GM18858 (cell line): ENCODE data around the gene WDR43.
"Not testable (repeated sequence)": the region's sequence is repeated elsewhere in the genome, so short reads cannot be mapped to it uniquely, and the experiment has no call there.

Experiments used
- ATAC-seq: cut with Tn5 transposase; IDR thresholded peaks from one replicate; pipeline ENCODE4 v1.9.1; 2021; ENCODE audit not compliant: unreplicated experiment

The WDR43 gene

DNA sequence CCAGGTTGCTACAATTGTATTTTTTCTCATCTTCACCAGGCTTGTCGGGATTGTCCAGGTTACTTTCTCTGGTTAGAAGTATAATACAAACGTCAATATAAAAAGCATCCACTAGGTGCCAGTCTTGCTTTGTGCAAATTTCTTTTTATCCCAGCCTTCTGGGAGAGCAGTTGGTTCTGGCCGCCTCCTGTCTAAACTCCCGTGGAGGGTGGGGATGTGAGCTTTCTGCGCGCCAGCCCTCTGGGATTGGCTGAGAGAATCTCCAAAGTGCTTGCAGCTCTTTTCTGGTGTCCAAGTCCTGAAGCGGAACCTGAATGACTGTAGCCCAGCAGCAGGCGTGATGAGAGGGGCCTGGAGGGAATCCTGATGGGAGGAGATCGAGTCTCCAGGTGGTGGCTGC lies 64.2 kb downstream of the WDR43 start:
- ATAC-seq, result no peak

DNA sequence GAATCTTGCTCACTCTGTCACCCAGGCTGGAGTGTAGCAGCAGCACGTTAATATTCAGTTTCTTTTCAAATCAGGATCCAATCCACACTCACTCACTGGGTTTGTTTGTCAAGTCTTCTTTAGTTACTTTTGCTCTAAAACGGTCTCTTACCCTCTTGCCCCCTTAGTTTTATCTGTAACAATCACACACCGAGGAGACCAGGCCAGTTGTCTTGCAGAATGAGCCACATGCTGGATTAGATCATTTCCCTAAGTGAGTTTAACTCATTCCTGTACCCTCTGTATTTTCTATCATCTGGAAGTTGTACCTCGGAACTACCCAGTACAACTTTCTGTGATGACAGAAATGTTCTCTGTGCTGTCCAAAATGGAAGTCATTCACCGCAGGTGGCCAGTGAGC lies 65.9 kb downstream of the WDR43 start:
- no peak for ATAC-seq

DNA sequence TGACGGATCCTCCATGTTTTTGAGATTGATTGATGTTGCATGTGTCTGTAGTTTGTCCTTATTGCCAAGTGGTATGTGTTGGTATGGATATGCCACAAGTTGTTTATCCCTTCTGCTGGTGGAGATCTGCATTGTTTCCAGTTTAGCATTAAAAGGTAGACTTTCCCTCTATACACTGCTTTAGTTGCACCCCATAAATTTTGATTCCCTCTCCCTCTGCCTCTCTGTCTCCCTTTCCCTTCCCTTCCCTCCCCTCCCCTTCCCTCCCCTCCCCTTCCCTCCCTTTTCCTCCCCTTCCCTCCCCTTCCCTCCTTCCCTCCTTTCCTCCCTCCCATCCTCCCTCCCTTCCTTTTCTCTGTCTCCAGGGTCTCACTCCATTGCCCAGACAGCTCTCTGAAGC lies 68.0 kb downstream of the WDR43 start:
- ATAC-seq, result no peak

DNA sequence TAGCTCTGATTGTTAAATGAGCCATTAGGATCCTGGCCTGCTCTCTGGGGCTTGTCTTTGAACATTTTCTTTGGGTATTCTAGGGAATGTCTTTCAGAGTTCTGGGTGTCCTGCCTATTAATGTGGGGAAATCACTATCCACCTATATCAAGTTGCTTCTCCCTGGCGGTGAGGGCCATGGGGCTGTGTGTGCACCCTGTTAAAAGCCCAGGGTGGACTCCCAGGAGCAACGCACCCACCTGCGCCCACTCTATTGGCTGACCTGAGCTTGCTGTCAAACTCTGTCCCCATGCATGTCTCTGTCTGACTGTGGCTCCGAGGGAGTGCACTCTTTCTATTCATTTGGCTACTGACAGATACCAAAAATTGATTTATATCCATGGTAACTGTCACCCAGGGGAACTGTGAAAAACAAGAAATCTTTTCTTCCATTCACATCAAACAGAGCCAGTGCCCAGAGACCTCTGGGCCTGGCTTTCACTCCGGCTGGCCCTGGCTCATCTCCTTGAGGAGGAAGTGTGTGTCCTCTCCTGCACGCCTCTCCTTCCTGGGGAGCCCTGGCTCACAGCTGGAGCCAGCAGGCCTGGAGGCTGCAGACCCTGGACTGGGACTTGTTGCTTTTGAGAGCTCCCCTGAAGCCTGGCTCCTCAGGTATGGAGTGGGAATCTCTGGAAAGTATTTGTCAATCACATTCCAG lies 76.1 kb downstream of the WDR43 start:
- no peak for ATAC-seq

DNA sequence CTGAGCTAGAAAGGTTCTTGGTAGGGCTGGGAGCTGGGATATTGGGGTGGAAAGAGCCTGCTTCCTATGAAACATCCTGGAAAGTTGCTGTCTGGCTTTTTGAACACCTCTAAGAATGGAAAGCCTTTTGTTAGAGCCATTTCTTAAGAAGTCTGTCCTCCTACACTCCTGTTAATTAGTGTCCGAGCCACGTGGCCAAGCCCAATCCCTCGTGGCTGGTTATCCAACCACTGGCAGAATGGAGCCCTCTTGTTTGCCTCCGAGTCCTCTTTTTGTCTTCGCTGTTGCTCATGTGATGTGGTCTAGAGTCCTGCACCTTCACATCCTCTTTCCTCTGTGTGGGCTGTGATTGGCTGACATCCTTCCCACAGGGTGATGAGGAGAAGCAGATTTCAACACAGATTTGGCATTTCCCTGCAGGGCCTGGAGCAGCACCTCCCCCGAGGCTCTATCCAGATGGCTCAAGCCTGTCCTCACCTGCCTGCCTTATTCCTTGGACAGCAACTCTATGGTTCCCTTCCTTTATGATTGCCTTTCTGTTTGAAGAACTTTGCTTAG lies 78.4 kb downstream of the WDR43 start:
- ATAC-seq, result no peak

DNA sequence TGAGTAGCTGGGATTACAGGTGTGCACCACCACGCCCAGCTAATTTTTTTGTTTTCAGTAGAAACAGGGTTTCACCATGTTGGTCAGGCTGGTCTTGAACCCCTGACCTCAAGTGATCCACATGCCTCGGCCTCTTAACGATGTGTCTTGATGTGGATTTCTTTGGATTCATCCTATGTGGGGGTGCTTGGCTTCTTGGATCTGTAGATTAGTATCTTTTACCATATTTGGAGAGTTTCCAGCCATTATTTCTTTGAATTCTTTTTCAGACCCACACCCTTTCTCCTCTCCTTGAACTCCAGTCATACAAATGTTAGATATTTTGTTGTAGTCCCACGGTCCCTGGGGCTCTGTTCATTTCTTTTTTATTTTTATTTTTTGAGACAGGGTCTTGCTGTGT lies 79.8 kb downstream of the WDR43 start:
- no peak for ATAC-seq

DNA sequence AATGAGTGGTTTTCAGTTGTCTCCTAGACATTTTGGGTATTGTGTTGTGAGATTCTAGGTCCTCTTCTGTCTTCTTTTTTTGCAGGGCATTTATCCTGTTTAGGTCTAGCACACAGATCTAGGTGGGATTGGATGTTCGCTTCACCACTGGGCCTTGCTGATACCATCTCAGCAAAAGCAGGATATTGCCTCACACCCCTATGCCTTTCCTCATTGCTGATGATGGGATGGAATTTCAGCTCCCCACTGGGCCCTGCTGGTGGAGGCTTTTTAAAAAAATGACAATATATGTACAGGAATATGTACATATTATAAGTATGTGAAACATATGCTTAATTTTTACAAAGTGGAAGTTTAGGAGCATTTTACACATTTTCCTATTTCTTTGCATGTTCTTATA lies 81.2 kb downstream of the WDR43 start:
- no peak for ATAC-seq

DNA sequence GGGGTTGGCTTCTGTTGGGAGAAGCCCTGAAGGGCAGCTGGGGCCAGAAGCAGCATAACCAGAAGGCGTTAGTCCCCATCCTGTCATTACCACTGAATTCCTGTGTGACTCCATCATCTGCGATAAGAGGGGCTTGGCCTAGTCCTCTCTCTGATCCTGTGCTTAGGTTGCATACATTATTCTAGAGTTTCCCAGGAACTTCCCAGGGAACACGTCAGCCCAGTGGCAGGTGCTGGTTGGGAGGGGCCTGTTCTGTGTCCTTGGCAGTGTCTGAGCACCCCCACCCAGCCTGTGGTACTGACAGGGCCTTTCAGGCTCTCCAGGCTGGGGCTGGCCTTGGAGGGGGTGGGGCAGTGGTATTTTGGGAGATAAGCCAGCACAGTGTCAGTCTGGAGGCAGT lies 82.1 kb downstream of the WDR43 start:
- no peak for ATAC-seq

DNA sequence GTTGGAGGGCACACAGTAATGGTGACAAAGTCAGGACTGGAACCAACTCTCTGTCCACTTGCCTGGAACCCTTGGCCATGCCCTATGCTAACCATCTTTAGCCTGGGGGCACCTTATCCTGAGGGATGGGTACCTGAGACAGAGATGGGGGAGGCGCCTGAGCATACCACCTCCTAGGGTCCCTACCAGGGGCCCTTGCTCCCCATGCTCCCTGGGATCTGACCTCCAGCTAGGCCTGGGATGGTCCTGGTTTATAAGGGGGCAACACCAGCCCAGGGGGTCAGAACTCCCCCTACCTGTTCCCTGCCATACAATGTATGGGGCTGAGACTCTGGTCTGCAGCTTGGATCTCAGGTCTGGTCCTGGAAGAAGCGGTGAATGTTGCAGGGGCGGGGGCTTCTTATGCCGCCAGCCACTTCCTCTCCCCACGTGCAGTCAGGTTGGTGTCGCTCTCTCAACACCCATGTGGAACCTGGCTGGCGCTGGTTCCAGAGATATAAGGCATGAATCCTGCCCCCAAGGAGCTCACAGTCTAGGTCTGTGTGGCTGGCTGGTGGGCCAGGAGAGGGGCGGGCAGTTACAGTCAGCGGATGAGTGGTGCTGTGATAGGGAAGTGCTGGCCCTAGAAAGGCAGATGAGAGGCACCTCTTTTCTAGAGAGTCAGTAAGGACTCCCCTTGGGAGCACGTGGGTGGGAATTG lies 82.9 kb downstream of the WDR43 start:
- no peak for ATAC-seq

DNA sequence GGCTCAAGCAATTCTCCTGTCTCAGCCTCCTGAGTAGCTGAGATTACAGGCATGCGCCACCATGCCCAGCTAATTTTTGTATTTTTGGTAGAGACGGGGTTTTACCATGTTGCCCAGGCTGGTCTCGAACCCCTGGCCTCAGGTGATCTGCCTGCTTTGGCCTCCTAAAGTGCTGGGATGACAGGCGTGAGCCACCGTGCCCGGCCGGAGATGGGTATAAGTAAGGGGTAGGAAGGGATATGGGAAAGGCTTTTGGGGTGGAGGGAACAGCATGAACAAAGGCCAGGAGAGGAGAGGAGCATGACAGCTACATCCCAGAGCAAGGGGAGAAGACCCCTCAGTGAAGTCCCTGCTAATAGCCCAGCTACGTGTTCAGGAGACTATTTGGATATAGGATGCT lies 83.5 kb downstream of the WDR43 start:
- not testable (repeated sequence) for ATAC-seq

DNA sequence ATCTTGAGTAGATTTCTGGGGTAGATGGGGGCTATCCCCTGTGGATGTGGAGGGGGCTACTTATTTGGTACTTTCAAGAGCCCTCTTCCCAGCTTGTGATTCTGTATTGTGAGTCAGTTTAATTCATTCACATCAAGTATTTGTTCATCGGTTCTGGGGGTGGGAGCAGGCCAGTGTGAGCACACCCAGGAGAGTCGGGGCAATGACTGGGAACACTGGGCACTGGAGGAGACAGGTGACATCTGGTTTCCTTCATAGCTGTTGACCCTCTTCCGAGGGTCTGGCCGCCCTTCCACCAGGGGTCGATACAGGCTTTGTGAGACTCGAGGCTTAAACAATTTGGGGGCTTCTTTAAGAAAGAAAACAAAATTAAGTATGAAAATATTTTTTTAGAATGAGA lies 84.1 kb downstream of the WDR43 start:
- ATAC-seq, result no peak

DNA sequence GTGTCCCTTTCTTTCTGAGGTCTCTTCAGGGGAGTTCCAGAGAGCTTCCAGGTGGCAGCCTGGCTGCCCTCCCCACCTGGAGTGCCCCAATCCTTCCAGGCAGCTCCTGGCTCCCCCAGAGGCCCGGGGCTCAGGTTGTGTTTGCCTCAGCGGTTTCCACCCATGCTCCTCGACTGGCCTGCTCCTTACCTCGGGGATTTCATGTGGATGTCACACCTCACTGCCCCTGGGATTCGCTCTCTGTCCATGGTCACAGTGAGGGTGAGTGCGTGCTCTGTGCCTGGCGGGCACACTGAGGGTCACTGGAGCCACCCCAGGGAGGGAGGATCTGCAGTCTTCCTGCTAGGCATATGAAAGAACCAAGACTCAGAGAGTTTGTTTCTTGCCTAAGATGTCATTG lies 84.6 kb downstream of the WDR43 start:
- ATAC-seq, result no peak

DNA sequence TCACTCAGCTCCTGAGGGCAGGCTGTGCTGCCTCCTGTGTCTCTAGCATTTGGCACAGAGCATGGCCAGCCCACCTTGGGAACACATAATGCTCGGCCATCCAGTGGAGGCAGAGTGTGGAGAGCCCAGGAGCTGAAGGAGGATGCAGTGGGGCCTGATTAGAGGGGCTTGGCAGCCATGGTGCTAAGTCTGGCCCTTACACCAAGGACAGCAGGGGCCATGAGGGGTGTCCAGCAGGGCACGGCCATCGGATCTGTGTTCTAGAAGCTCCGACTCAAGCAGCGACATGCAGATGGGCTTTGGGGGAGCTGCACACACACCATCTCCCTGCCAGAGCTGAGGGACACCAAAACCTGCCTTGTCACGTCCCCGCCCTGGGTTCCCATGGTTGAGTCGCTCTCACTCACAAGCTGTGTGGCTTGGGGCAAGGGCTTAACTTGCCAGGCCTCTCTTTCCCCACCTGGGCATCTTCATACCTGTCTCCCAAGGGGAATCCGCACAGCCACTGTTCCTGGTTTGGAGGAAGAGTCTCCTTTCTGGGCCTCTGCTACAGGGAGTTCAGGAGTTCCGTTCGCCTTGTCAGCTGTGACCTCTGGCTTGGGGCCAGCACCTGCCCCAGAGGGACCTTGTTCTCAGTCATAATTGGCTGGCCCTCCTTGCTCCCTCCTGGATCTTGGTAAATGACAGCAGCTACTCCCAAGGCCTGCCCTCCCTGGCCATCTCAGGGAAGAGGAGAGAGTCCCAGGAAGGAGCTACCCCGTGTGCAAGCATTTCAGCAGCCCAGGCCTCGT lies 85.3 kb downstream of the WDR43 start:
- ATAC-seq, result no peak

DNA sequence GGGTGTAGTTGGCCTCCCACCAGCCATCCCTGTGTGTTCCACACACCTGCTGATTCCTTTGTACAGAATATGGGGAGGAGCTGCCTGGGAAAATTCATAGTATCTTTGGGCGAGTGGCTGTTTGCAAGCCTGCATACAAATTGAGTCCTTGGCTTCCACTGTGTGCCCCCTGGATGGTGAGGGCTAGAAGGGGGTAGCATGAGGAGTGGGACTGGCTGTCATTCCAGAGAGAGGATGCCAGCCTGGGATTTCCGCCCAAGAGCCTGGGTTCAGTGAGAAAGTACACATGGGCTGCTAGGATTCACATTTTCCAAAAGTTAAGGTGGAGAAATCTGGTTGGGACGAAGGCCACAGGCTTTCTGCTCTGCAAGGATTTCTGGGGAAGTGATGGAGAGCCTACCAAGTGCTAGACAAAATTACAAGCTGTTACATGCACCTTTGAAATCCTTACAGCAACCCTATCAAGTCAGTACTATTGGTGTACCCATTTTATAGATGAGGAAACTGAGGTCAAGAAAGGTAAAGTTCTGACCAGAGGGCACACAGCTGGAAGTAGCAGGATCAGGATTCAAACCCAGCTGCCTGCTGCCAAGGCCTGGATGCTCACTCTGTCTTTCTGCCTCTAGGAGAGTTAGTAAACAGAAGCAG lies 86.0 kb downstream of the WDR43 start:
- ATAC-seq, result no peak

DNA sequence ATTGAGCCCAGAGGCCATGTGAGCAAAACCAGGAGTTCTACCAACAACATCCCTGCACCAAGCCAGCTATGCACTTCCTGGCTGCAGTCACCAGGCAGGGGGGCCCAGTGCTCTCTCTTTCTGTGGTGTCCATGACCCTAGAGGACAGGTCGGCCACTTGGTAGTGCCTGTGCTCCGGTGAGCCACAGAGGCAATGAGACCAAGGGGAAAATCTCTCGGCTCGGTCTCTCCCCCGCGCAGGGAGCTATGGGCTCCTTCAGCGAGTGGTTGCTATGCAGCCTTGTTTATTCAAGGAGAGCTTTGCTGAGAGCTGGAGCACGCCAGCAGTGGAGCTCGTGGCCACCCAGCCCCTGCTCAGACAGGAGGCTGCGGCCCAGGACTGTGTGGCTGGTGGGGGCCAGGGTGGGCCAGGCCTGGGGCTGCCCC lies 86.6 kb downstream of the WDR43 start, which contains the start of gene TOGARAM2:
TOGARAM2 (plus strand) TSS at position 283 of the 426 bp plus-strand sequence. CDS start 13,537 bp downstream, outside the sequence.
- ATAC-seq, result no peak

DNA sequence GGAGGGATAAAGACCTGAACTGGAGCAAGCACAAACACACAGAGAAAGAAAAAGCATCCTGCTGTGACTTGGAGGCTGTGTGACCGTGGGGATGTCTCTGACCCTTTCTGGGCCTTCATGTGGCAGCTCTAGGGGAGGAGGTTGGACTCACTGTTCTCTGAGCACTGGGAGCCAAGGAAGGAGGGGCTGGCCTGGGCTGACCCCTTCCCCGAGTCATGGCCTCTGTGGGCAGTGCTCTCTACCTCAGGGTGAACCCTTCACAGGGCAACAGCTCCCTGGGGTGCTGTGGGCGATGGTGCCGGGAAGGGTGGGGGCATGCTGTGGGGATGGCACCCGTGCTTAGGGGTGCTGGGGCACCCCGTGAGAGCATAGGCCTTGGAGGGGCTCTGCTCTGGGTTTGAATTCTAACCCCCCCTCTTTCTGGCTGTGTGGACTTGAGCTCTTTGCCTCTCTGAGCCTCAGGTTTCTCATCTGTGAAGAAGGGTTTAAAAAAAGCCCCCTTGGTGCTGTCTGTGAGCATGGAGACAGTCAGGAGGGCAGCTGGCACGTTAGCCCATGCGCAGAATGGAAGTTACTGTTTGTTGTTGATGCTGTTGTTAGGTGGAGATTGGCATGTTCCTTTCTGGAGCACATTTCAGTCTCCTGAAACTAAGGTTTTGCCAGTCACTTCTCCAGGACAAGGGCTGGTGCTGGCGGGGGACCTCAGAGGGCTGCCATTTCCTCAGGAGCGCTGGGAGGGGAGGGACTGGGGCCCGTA lies 87.3 kb downstream of the WDR43 start:
- ATAC-seq, result no peak

DNA sequence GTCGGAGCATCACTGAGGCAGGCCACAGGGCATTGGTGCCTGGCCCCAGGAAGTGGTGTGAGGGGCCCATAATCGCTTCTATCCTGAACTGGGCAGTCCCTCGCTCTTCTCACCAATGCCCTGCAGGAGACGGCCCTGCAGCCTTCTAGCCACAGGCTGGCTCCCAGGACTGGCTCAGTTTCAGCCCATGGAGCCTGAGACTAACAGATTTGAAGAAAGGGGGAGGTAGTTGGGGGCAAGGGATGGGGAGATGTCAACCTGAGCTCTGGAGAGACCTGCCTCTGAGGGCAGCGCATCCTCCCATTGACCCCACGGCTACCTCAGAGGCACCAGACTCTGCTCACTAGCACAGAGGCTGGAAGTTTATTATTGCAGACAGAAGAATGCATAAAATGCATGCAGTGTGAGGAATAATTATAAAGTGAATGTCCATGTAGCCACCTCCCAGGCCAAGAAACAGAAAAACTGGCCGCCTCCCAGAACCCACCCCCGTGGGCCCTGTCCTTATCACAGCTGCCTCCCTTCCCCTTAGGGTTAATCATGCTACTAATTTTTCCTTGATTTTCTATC lies 88.0 kb downstream of the WDR43 start:
- no peak for ATAC-seq

DNA sequence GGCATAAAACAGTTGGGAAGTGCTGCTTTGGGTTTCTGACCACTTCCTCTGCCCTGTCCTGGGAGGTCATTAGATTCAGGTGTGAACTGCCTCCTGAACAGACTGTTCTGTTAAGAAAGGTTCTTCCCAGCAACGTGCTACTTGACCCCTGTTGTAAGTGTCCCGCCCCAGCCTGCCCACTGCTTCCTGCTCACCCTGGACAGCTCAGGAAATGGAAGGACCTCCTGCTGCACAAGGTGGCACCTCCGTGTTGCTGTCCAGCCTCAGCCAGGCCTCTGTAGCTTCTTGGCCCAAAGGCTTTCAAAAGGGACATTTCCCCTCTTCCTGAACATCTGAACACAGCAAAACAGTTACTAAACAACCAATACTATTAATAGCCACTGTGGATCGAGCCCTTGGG lies 92.0 kb downstream of the WDR43 start:
- no peak for ATAC-seq

DNA sequence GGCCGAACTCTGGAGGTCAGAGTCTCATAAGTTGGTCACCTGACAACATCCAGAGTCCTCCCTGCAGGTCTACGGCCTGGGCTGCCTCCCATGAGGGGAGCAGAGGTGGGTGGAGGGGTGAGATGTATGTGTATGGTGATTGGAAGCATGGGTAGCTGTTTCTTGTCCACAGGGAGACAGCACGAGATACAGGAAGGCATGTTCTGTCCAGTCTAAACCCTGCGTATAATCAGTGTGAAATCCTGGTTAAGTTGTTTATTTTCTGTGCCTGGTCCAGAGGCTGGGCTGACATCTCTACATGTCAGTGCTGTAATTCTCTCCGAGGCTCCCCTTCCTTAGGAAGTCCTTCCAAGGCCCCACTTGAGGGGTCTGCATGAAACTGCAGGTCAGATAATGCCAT lies 95.5 kb downstream of the WDR43 start:
- ATAC-seq, result no peak

DNA sequence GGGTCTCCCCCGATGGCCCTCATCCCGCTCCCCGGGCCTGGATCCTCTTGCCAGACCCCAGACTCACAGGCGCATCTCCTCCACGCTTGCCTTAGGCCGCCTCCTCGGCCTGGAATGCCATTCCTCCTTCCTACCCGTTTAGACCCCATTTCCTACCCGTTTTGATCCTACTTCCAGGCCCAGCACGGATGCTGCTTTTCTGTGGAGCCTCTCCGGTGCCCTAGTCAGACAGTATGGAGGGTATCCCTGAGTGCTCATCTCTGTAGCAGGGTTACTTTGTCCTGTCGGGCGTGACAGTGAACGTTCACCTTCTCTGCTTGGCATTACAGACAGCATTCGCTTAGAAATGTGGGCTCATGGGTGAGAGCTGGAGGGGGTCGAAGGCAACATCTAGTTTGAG lies 96.0 kb downstream of the WDR43 start:
- ATAC-seq, result no peak
